ENCODE measurements around the gene BAIAP2L2. TPM values are rescaled to one million over a fixed set of nuclear protein-coding genes. Genes with fewer than 3 reads are reported as not detected.

The BAIAP2L2 gene
- total RNA-seq, 4 donors from 2014 or later, result 0.13 to 1.1 (median 0.58) TPM

GRCh38 chr22:38086001-38086845 lies 24.3 kb downstream of the BAIAP2L2 start:
- Histone ChIP-seq H3K9me3 (no peaks in the 10 kb centered on the region), H3K4me3 (no peak overlapping the region), H3K36me3 (peaks cover 0 to 14% (median 0%) of the 10 kb centered on the region in 4 donors), H3K4me1 (peaks cover 21 to 37% (median 32%) of the 10 kb centered on the region in 4 donors), H3K27me3 (peaks cover 0 to 69% (median 30%) of the 10 kb centered on the region in 4 donors), H3K27ac (replicated peaks in 1 of 4) (no peak overlapping the region)
- intact Hi-C loops (cut with DNase I), result no loop called here
- TF ChIP-seq EP300 (IDR thresholded peaks at IDR 0.05) (no peak), CTCF (IDR thresholded peaks at IDR 0.05) (no peak), POLR2A (IDR thresholded peaks at IDR 0.05; ENCODE audit: low read depth) (no peak), POLR2AphosphoS5 (IDR thresholded peaks at IDR 0.05) (no peak)
- DNase-seq (ENCODE audit: extremely low spot score), result no peak
- 85% methylated on average over 13 of the region's 25 CpGs for WGBS

GRCh38 chr22:38085501-38085900 lies 25.0 kb downstream of the BAIAP2L2 start:
- TF ChIP-seq CTCF (IDR thresholded peaks at IDR 0.05) (no peak), POLR2AphosphoS5 (IDR thresholded peaks at IDR 0.05) (no peak), EP300 (IDR thresholded peaks at IDR 0.05) (no peak), POLR2A (IDR thresholded peaks at IDR 0.05; ENCODE audit: low read depth) (no peak)
- no peak overlapping the region for H3K4me3 ChIP-seq
- 74% methylated on average over 5 of the region's 5 CpGs for WGBS
- H3K36me3 ChIP-seq, result peaks cover 0 to 14% (median 0%) of the 10 kb centered on the region in 4 donors
- intact Hi-C loops (cut with DNase I), result no loop called here
- no peaks in the 10 kb centered on the region for H3K9me3 ChIP-seq
- H3K27me3 ChIP-seq, result peaks cover 0 to 76% (median 32%) of the 10 kb centered on the region in 4 donors
- peaks cover 27 to 44% (median 39%) of the 10 kb centered on the region in 4 donors for H3K4me1 ChIP-seq
- H3K27ac ChIP-seq (replicated peaks in 1 of 4), result no peak overlapping the region
- DNase-seq (ENCODE audit: extremely low spot score), result no peak

- intact Hi-C loops (cut with DNase I), result no loop called here
- Histone ChIP-seq H3K4me1 (peaks cover 27 to 47% (median 41%) of the 10 kb centered on the region in 4 donors), H3K9me3 (no peaks in the 10 kb centered on the region), H3K4me3 (no peak overlapping the region), H3K27me3 (peaks cover 0 to 81% (median 33%) of the 10 kb centered on the region in 4 donors), H3K36me3 (peaks cover 0 to 14% (median 0%) of the 10 kb centered on the region in 4 donors), H3K27ac (replicated peaks in 1 of 4) (no peak overlapping the region)
- WGBS, result 100% methylated on average over 1 of the region's 12 CpGs
- no peak for DNase-seq (ENCODE audit: extremely low spot score)
- TF ChIP-seq POLR2A (IDR thresholded peaks at IDR 0.05; ENCODE audit: low read depth) (no peak), POLR2AphosphoS5 (IDR thresholded peaks at IDR 0.05) (no peak), EP300 (IDR thresholded peaks at IDR 0.05) (no peak), CTCF (IDR thresholded peaks at IDR 0.05) (no peak)
These were observed 25.4 kb downstream of the BAIAP2L2 start for GRCh38 chr22:38085056-38085455.

GRCh38 chr22:38083931-38084631 lies 26.4 kb downstream of the BAIAP2L2 start, which contains the start of gene SLC16A8:
Gene SLC16A8, minus strand, starts transcription at chr22:38084184. Its CDS starts 1,311 bp downstream, at chr22:38082873.
- TF ChIP-seq POLR2A (IDR thresholded peaks at IDR 0.05; ENCODE audit: low read depth) (no peak), EP300 (IDR thresholded peaks at IDR 0.05) (no peak), POLR2AphosphoS5 (IDR thresholded peaks at IDR 0.05) (no peak), CTCF (IDR thresholded peaks at IDR 0.05) (no peak)
- peaks cover 0 to 14% (median 0%) of the 10 kb centered on the region in 4 donors for H3K36me3 ChIP-seq
- intact Hi-C loops (cut with DNase I), result no loop called here
- 91% methylated on average over 8 of the region's 16 CpGs for WGBS
- no peak within 1 kb of the TSS for H3K27ac ChIP-seq (replicated peaks in 1 of 4)
- H3K27me3 ChIP-seq, result peaks cover 0 to 74% (median 31%) of the 10 kb centered on the region in 4 donors
- DNase-seq (ENCODE audit: extremely low spot score), result no peak
- H3K9me3 ChIP-seq, result no peaks in the 10 kb centered on the region
- peaks cover 25 to 41% (median 35%) of the 10 kb centered on the region in 4 donors for H3K4me1 ChIP-seq
- H3K4me3 ChIP-seq, result no peak within 1 kb of the TSS
